ENCODE measurements around the gene MECR. TPM values are rescaled to one million over a fixed set of nuclear protein-coding genes. Genes with fewer than 3 reads are reported as not detected.
A peak's percentile ranks its signal among the peaks of the same experiment; 100 is the strongest.

The MECR gene
- total RNA-seq, 3 donors from 2014 or later: 29.8 to 35.4 (median 32.6) TPM

DNA sequence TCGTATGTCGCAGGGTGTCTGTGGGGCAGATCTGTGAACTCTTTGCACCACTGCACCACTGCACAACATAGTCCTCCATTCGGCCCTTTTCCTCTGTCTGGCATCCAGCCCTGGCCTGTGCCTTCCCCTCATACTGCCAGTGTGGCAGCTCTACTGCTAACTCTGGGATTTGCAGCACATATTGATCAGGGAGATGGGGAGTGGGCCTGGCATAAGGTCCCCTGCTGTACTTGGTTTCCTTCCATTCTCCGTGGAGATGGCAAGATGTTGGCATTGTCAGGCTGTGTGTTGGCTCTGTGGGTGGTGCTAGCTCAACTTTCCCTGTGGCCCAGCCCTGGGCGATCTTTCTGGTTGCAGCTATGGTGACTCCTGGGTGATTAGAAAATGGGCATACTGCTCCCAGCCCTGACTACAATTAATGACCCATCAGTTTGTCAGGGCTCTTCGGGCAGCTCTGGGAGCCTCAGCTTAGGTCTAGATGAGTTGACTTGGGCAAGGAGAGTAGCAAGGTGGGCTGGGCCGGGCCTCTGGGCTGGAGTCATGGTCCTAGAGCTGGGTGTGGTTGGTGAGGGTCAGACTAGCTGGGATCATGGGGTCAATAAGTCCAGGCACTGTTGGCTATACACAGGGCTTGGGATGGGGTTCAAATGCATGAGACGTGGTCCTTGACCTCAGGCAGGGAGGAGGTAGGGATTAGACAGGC lies 17.0 kb upstream of the MECR start:
- Mint-ChIP-seq H3K4me1 (ENCODE audit: low read depth) (no peaks in the 10 kb centered on the region), H3K36me3 (ENCODE audit: insufficient read depth) (no peaks in the 10 kb centered on the region), H3K27me3 (ENCODE audit: low read depth) (peaks cover 15% of the 10 kb centered on the region), H3K9me3 (no peaks in the 10 kb centered on the region), H3K4me3 (no peak overlapping the region)
- DNase-seq: no peak
- ATAC-seq: no peak

DNA sequence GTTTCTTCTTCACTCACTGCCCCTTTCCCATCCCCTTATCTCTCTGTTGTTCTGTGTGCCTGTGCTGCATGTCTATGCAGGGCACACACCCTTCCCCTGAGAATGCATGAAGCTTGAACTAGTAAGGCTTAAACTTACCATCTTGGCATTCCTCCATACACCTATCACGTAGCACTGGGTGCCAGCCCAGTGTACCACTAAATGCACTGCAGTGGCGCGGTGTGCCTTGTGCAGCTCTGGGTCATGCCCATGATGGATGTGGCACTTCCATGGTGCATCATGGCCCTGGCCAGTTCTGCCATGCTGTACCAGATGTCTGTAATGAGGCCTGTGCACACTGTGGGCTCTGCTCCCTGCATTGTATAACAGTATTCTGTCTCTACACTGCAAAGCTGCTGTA lies 16.3 kb upstream of the MECR start:
- ATAC-seq (no peak), DNase-seq (no peak)
- H3K36me3 Mint-ChIP-seq (ENCODE audit: insufficient read depth): no peaks in the 10 kb centered on the region
- no peaks in the 10 kb centered on the region for H3K4me1 Mint-ChIP-seq (ENCODE audit: low read depth)
- H3K9me3 Mint-ChIP-seq: no peaks in the 10 kb centered on the region
- no peak overlapping the region for H3K4me3 Mint-ChIP-seq
- peaks cover 16% of the 10 kb centered on the region for H3K27me3 Mint-ChIP-seq (ENCODE audit: low read depth)

DNA sequence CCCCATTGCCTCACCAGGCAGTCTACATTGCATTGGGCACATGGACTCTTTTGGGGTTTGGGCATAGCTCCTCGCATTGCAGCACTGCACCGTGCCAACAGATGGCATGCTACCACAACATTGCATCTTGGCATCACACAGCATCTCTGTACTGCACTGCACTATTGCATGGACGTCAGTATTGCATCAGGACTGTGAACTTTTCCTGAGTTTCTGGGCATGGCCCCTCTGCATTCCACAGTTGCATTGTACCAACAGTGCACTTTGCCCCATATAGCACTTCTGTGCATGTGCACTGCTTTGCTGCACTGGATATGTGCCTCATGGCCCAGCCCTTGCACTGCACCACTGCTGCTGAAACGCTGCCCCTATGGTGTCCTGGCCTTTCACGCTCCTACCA lies 15.1 kb upstream of the MECR start:
- DNase-seq (no peak), ATAC-seq (no peak)
- H3K9me3 Mint-ChIP-seq: no peaks in the 10 kb centered on the region
- H3K4me3 Mint-ChIP-seq: no peak overlapping the region
- H3K4me1 Mint-ChIP-seq (ENCODE audit: low read depth): no peaks in the 10 kb centered on the region
- no peaks in the 10 kb centered on the region for H3K36me3 Mint-ChIP-seq (ENCODE audit: insufficient read depth)
- H3K27me3 Mint-ChIP-seq (ENCODE audit: low read depth): peaks cover 28% of the 10 kb centered on the region

DNA sequence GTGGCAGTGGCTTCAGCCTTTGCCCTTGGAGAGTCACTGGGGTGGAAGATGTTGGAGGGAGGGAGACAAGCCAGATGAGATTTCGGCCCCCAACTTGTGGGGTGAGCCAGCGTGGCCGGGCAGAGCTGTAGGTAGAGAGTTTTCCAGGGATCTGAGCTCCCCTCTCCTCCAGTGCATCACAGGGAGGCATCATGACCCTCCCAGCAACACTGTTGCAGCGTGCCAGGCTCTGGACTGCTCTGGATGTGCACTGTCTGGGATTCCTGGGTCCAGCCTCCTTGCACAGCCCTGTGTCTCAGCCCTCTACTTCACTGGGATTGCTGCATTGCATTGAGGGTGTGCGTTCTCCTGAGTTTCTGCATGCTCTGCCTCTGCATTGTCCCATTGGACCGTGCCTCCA lies 14.5 kb upstream of the MECR start:
- no peak for DNase-seq
- H3K4me3 Mint-ChIP-seq: no peak overlapping the region
- H3K4me1 Mint-ChIP-seq (ENCODE audit: low read depth): no peaks in the 10 kb centered on the region
- H3K27me3 Mint-ChIP-seq (ENCODE audit: low read depth): peaks cover 31% of the 10 kb centered on the region
- H3K9me3 Mint-ChIP-seq: no peaks in the 10 kb centered on the region
- no peak for ATAC-seq
- no peaks in the 10 kb centered on the region for H3K36me3 Mint-ChIP-seq (ENCODE audit: insufficient read depth)

DNA sequence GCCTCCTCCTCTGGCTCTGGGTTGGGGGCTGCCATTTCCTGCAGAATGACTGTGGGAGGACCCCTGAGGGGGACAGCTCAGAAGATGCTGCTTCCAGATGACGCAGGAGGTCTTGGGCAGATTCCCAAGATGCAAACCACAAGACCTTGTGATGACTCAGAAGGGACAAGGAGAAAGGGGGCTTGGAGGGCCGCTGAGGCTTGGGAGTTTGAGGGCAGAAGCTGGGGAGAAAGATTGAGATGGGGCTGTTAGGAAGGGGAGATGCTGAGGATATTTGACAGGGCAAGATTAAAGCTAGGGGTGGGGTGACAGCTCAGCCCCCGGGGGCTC lies 13.1 kb upstream of the MECR start:
- H3K9me3 Mint-ChIP-seq: no peaks in the 10 kb centered on the region

DNA sequence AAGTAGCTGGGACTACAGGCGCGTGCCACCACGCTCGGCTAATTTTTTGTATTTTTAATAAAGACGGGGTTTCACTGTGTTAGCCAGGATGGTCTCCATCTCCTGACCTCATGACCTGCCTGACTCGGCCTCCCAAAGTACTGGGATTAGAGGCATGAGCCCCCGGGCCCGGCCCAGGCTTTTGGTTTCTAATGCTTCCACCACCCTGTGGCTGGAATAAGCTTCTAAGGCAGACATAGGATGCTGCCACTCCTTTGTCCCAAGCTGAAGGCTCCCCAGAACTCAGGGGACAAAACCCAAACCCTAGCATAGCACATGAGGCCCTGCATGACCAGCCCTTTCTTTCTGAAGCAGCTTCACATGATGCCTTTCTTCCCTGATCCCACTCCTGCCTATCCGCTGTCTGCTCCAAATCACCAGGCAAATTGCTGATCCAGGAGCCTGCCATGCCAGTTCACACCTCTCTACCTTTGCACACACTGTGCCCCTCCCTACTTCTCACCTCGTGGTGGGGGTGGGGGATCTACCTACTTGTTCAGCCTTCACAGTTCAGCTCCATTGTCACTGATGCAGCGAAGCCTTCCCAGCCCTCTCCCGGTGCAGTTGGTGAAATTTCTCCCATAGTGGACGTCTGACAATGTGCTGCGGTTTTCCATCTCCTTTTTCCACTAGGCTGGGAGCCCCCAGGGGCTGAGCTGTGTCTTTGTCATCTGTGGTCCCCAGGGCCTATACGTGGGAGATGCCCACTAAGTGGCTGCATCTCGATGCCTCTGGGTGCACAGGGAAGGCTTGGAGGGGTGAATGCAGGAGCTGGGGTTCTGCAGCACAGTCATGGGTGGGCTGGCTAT lies 12.5 kb upstream of the MECR start:
- Mint-ChIP-seq H3K4me1 (ENCODE audit: low read depth) (peaks cover 3% of the 10 kb centered on the region), H3K4me3 (no peak overlapping the region), H3K9me3 (no peaks in the 10 kb centered on the region), H3K36me3 (ENCODE audit: insufficient read depth) (no peaks in the 10 kb centered on the region), H3K27me3 (ENCODE audit: low read depth) (peaks cover 44% of the 10 kb centered on the region)
- DNase-seq: no peak
- ATAC-seq: no peak

More for the DNA sequence above, 13.1 kb upstream of the MECR start:
- no peaks in the 10 kb centered on the region for H3K36me3 Mint-ChIP-seq (ENCODE audit: insufficient read depth)
- H3K4me3 Mint-ChIP-seq: no peak overlapping the region
- no peak for DNase-seq
- peaks cover 39% of the 10 kb centered on the region for H3K27me3 Mint-ChIP-seq (ENCODE audit: low read depth)
- no peak for ATAC-seq
- peaks cover under 1% of the 10 kb centered on the region for H3K4me1 Mint-ChIP-seq (ENCODE audit: low read depth)

DNA sequence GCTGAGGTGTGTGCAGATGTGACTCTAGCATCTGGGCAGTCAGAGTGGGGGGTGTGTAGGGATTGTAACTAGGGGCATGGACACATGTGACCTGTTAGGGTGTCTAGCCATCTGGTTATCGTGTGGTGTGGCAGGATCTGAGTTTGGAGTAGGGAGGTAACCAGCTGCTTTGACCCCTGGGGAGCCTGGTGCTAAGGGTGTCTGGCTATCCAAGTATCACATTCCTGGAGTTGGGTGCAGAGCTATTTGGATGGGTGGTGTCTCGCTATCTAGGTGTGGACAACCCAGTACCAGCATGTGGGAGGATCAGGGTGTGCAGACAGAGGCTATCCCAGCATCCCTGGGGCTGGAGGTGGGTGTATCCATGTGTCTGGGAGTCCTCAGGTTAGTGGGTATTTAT lies 10.3 kb upstream of the MECR start:
- H3K4me3 Mint-ChIP-seq: no peak overlapping the region
- ATAC-seq (no peak), DNase-seq (no peak)
- H3K4me1 Mint-ChIP-seq (ENCODE audit: low read depth): peaks cover 14% of the 10 kb centered on the region
- peaks cover 47% of the 10 kb centered on the region for H3K27me3 Mint-ChIP-seq (ENCODE audit: low read depth)
- H3K9me3 Mint-ChIP-seq: no peaks in the 10 kb centered on the region
- no peaks in the 10 kb centered on the region for H3K36me3 Mint-ChIP-seq (ENCODE audit: insufficient read depth)

DNA sequence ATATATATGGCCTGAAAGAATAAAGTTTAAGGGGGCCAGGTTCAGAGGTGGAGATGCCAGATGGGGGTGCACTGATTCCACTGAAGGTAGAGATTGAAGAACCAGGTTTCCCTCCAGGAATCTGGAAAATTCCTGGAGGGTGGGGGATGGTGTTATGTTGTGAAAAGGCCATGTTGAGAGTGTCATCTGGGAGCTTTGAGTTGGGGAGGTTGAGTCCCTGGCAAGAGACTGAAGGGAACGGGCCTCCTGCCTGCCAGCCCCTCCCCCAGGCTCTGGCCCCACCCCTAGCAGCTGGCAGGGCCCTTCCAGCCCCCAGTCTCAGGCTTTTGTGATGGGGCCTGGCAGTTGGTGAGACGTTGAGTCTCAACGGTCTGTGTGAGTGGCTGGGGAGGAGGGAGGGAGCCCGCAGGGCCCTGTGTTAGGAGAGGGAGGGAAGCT lies 9.7 kb upstream of the MECR start:
- no peaks in the 10 kb centered on the region for H3K36me3 Mint-ChIP-seq (ENCODE audit: insufficient read depth)
- peaks cover 53% of the 10 kb centered on the region for H3K27me3 Mint-ChIP-seq (ENCODE audit: low read depth)
- no peak for ATAC-seq
- H3K4me3 Mint-ChIP-seq: no peak overlapping the region
- DNase-seq: no peak
- peaks cover 17% of the 10 kb centered on the region for H3K4me1 Mint-ChIP-seq (ENCODE audit: low read depth)
- H3K9me3 Mint-ChIP-seq: no peaks in the 10 kb centered on the region

DNA sequence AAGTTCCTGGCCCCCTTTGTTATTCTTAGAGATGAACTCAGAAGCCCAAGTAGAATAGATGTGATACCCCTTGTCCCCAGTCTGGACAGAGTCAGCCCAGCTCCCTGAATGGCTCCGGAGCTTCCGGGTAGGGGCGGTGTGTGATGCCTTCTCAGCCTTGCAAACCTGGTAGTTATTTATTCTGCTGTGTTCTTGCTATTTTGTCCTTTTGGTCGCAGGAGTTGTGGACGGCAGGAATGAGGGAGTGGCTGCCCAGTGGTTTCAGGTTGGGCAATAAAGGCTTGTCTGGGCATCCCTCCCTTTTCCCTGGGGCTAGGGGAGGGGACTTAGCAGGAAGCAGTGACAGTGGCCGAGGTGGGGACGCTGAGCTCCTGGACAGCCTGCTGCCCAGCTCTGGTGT lies 8.4 kb upstream of the MECR start:
- peaks cover 17% of the 10 kb centered on the region for H3K4me1 Mint-ChIP-seq (ENCODE audit: low read depth)
- no peak for ATAC-seq
- DNase-seq: no peak
- H3K9me3 Mint-ChIP-seq: no peaks in the 10 kb centered on the region
- H3K27me3 Mint-ChIP-seq (ENCODE audit: low read depth): peaks cover 61% of the 10 kb centered on the region
- H3K36me3 Mint-ChIP-seq (ENCODE audit: insufficient read depth): no peaks in the 10 kb centered on the region
- no peak overlapping the region for H3K4me3 Mint-ChIP-seq

DNA sequence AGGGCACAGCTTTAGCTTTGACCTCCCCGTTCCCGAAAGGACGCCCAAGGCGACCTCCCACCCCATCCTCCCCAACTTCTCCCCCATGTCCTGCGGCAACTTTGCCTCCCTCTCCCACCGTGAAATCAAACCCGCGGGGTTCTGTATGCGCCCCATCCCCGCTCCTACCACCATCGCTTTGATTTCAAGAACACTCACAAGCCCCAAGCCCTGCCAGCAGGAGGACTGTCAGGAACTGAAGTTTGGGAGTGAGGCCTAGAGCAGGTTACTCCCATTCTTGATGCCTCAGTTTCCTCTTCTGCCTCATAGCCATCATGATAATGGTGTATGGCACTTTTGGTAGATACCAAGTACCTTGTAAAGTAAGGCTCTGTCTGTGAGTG lies 7.9 kb upstream of the MECR start:
- no peak for ATAC-seq
- Mint-ChIP-seq H3K4me3 (peak overlapping the region; percentile 72), H3K4me1 (ENCODE audit: low read depth) (peaks cover 17% of the 10 kb centered on the region), H3K36me3 (ENCODE audit: insufficient read depth) (no peaks in the 10 kb centered on the region), H3K9me3 (no peaks in the 10 kb centered on the region), H3K27me3 (ENCODE audit: low read depth) (peaks cover 67% of the 10 kb centered on the region)
- DNase-seq: no peak

DNA sequence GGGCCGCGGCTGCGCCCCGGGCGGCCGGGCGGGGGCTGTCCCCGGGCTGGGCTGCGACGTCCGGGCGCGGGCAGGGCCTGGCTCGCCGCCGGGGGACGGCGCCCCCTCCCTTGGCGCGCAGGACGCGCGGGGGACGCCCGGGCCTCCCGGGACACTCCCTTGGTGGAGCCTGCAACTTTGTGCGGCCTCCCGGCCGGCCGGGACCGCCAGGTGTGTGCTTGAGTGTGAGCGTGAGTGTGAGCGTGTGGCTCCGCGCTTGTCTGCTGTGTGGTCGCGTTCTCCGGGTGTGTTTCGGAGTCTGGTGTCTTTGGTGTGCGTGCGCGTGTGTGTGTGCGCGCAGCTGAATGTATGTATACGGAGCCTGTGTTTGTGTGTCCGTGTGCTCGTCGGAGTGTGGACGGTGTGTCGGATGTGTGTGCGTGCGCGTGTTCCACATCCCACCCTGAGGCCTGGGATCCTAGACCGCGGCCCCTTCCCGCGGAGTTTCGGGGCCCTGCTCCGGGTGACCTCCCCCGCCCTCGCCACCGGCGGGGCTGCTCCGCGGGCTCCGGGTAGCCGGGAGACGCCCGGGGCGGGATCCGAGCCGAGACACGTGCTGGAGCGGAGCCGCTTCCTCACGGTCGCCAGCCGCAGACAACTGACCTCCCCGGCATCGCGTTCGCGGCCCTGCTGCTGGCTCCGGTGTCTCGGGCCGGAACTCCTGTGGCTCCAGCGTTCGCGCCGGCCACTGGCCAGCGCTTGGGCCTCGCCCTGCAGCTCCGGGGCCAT lies 7.3 kb upstream of the MECR start:
- H3K4me1 Mint-ChIP-seq (ENCODE audit: low read depth): peaks cover 17% of the 10 kb centered on the region

DNA sequence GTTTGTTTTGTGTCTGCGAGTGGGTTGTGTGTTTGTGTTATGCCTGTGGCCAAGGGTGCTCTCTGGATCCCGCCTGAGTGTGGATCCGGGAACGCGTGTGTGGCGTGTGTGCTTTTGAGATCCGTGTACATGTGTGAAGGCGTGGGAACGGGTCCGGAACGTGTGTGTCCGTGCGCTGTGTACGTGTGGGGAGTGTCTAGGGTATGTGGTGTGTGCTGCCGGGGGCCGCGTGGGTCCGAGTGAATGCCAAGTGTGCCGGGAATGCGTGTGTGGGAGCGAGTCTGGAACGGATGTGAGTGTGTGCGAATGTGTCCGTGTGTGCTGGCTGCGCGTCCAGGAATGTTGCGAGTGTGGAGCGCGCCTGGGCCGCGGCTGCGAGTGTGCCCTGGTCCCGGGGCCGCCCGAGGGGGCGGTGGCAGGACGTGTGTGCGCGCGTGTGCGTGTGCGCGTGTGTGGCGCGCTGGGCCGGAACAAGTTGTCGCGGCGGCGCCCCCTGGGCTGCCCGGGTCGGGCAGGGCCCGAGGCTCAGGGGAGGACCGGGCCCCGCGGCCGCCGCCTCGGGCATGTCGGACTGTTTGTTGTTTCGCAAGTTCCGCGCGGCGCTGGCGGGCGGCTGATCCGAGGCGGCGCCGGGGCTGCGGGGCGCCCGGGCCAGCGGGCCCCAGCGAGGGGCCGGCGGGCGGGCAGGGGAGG lies 6.5 kb upstream of the MECR start:
- ATAC-seq (peak; percentile 10 to 17), DNase-seq (no peak)
- peaks cover 17% of the 10 kb centered on the region for H3K4me1 Mint-ChIP-seq (ENCODE audit: low read depth)
- no peaks in the 10 kb centered on the region for H3K9me3 Mint-ChIP-seq
- peaks cover 67% of the 10 kb centered on the region for H3K27me3 Mint-ChIP-seq (ENCODE audit: low read depth)
- H3K4me3 Mint-ChIP-seq: peak overlapping the region; percentile 78
- H3K36me3 Mint-ChIP-seq (ENCODE audit: insufficient read depth): no peaks in the 10 kb centered on the region

More for the DNA sequence above, 7.3 kb upstream of the MECR start:
- Mint-ChIP-seq H3K36me3 (ENCODE audit: insufficient read depth) (no peaks in the 10 kb centered on the region), H3K4me3 (peak overlapping the region; percentile 76), H3K9me3 (no peaks in the 10 kb centered on the region), H3K27me3 (ENCODE audit: low read depth) (peaks cover 67% of the 10 kb centered on the region)
- ATAC-seq (no peak), DNase-seq (no peak)

DNA sequence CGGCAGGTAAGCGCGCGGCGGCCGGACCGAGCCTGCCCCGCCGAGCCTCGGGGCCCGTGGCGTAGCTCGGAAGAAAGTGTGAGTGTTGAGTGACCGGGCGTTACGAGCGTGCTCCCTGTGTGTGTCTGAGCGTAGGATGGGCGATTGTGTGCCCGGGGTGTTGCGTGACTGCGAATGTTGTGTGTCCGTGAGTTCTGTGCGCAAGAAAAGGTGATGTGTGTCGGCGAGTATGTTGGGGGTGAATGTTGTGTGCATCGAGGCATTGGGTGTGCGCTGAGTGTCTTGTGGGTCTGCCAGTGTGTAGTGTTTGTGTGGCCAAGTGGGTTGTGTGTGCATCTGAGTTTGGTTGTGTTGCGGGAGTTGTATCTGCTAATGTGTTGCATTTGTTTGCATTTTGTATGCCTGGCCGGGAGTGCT lies 6.0 kb upstream of the MECR start:
- Mint-ChIP-seq H3K36me3 (ENCODE audit: insufficient read depth) (no peaks in the 10 kb centered on the region), H3K4me1 (ENCODE audit: low read depth) (peaks cover 17% of the 10 kb centered on the region), H3K4me3 (peak overlapping the region; percentile 78), H3K27me3 (ENCODE audit: low read depth) (peaks cover 63% of the 10 kb centered on the region), H3K9me3 (no peaks in the 10 kb centered on the region)
- ATAC-seq: peak in 1 of 2 donors; percentile 3
- no peak for DNase-seq

Data from activated T-cell treated with anti-CD3 and anti-CD28 coated beads, Interleukin-2, amount 50 U/mL, for 4 hours (primary cell).